CD4-positive, alpha-beta T cell treated with Interleukin-1 beta for 1 hour (primary cell): ENCODE data around the gene TMEM86A.

Experiments used
- DNase-seq, 2 donors: peaks; one replicate each; pipeline ENCODE4 v3.0.0-alpha.2; 2020 to 2022

The TMEM86A gene

DNA sequence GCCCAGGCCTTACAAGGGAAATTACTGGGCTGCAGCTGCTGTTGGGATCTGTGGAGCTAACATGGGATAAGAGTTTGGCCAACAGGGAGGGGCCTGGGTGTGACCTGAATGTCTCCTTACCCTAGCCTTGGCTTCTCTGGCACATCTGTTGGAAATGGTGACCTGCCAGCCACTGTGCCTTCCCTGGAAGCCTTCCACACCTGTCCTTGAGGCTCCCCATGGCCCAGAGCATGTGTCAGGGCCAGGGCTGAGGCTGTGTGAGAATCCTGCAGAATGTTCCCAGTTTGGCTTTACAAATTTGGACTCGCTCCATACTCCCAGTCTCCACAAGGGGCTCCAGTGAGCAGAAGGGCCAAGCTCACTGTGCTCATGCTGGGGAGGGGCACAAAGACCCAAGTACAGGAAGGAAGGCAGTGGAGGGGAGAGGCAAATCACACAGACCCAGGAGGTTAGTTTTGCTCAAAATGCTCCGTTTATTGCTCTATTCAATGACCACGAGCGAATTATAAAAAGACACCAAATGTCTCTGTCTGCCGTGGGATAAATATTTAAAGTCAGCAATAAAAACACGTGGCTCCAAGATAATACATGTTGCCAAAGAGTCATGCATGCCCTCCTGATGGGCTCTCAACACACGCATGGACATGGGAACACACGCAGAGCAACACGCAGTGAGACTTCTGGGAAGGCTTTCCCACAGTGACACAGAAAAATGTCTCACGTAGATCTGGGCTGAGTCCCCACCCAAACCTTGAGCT lies 29.1 kb downstream of the TMEM86A start:
- DNase-seq: peak; percentile 43 to 59

DNA sequence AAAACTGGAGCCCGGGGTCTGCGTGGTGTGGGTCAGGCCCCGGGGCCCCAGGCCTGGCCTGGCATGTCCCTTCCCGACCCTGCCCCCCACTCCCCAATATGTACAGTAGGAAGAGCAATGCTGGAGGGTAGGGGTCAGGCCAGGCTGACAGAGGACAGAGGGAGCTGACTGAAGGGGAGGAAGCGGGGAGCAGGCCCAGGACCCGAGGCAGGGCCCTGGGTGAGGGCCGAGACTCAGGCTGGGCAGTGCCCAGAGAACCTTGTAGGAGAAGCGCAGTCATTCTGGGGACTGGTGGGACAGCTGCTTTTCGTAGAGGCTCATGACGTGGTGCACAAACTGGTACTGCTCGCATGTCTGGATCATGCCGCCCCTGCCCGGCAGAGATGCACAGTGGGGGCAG lies 30.1 kb downstream of the TMEM86A start:
- DNase-seq: no peak

DNA sequence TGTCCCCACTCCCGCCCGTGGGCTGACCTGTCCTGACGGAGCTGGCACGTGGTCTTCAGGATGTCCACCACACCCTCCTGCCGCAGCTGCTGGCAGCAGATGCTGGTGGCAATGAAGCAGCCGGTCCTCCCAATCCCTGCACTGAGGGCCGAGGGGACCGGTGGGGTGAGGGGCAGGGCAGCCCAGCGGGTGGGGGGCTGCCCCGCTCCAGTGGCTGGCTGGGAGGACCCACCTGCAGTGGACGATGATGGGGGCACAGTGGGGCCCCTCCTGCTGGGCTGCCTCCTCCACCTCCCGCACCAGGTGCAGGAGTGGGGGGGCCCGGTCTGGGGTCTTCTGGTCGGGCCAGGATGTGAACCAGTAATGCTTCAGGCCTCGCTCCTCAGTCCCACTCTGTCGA lies 30.8 kb downstream of the TMEM86A start:
- no peak for DNase-seq

DNA sequence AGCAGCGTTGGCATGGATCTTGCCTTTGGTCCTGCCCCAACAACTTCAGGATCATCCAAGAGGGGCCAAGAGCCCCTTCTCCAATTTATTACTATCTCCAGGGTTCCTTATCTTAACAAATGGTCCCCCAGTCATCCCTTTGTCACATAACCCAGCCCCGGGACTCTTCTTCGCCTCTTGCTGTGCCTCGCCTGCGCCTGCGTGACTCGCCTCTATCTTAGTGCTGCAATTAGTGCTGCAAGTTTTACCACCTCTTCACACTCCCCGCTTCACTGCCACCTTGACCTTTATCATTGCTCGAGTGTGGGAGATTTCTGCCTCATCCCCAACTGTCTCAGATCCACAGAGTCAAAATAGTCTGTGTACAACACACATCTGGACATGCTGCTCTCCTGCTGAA lies 31.4 kb downstream of the TMEM86A start:
- DNase-seq: no peak

DNA sequence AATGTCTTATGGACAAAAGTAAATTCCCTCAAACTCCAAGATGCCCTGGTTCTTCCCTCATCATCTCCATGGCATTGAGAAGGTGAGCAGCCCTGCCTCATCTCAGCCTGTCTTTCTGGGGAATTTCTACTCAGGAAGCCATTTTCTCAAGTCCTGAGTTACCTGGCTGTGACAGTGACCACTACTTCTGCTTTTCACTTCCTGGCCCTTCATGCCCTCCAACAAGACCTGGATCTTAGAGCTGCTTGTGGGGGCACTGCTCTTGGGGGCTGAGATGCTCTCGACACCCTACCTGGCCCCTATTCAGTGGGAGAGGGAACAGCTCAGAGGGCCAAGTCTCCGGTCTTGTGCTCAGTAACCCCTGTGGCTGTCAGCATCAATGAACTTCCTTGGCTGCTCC lies 32.9 kb downstream of the TMEM86A start:
- DNase-seq: no peak

DNA sequence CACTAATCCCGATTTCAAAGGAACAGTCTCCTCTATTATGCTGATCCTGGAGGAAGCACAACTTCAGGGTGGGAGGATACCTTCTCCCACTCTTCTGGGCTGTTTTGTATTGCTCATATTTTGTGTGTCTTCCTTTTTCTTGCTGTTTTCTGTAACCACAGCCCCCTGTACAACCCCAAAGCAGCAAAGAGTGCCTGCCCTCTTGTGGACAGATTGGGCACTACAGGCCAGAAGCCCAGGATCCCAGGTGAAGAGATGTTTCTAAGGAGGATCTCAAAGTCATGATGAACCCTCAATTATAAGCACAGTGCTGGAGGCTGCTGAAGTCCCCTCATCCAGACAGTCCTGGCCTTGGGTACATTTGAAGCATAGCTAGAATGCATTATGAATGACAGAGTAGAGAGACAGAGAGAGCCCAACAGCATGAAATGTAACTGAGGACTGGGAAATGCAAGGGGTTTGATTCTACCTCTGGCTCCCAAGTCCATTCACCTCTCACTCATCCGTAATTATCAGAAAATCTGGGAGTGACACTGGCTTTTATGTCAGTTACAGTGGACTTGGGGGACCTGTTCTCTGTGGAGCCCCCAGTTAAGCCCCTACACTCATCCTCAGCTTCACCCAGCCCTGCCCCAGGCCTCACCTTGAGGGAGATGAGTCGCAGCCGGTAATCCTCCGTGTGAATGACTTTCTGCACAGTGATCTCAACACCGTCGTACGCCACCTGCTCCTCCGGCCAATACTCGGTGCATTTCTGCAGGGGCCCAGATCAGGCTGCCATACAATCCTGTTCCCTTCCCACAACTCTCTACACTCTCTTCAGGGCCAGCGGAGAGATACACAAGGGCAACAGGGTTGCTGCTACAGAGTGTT lies 33.6 kb downstream of the TMEM86A start:
- DNase-seq: peak; percentile 52 to 72

DNA sequence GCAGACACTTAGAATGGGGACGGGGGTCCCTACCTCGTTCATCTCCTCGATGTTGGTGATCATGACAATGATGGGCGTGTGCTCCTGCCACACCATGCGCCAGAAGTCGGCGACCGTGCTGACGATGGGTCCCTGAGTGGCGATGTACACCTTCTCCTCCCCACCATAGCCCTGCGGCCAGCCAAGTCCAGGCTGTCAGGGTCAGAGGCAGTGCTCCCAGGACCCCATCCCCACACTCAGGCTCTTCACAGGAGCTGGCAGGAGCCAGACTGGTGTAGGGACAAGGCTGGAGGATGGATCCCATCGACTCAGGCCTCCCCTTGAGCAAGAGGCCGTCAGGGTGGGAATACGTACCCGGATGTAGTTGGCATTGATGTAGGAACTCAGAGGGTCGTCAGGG lies 34.6 kb downstream of the TMEM86A start:
- DNase-seq: no peak

DNA sequence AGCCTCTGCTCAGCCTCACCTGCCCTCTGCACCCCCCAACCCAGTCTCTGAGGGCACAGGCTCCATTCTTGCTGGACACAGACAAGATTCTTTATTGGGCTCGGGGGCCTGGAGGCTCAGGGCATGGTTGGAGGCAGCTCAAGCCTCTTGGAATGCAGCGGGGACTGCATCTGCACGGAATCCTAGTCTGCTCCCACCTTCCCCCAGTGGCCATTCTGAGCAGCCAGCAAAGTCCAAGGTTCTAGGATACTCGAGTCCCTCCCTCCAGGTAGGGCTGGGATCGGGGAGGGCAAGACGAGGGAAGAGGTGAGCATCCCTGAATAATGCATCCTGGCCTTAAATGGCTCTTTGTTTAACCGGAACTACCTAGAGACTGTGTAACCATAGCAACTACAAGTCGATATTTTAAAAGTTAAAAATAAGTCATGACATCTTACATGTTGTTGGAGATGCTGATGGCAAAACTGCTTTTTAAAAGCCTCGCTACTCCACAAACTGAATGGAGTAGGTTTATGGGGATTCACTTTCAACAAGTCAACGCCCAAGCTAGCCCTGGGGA lies 38.1 kb downstream of the TMEM86A start:
- DNase-seq: no peak

DNA sequence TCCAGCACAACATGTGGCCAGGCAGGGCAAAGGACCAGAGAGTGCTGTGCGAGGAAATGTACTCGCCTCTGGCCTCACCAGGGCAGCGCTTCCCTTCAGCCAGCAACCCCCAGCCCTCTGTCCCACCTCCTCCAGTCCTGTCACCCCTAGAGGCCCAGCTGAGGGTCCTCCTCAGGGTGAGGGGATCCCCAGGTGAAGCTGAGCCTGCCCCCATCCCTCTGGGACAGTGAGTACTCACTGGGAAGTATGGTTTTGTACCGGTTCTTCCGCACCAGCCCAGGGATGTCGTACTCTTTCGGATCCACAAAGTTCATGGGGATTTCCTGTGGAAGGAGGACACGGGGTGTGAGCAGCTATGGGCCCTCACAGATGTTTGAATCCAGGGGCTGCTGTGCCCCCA lies 39.1 kb downstream of the TMEM86A start:
- DNase-seq: no peak

DNA sequence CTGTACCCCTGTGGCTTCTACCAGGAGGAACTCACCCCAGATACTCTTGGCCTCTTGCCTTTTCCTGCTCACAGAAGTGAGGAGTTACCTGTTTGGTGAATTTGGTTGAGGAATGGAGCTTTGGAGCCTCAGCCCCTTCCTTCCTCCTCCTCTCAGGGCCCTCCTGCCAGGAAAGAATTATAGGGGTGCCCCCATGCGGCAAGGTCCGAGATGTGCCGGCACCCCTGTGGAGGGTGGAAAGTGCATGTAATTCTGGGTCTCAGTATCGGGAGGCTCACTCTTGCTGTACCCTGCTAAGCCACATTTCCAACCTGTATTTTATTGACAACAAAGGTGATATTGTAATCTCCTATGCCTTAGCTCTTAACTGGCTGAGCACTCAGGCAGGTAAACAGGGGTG lies 41.1 kb downstream of the TMEM86A start:
- DNase-seq: no peak

DNA sequence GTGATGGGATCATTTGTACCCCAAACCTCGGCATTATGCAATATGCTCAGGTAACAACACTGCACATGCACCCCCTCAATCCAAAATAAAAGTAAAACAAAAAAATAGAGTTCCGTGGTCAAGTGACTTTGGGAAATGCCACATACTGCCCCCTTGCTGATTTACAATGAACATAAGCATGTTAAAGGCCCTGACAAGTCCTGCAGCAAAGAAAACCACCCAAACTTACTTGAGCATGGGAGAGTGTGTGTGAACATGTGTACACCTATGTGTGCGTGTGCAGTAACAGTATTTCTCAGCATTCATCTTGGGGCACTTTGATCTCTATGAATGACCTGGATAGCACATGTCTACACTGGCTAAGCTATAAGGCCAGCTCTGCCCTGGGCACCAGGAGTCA lies 43.2 kb downstream of the TMEM86A start:
- DNase-seq: no peak

DNA sequence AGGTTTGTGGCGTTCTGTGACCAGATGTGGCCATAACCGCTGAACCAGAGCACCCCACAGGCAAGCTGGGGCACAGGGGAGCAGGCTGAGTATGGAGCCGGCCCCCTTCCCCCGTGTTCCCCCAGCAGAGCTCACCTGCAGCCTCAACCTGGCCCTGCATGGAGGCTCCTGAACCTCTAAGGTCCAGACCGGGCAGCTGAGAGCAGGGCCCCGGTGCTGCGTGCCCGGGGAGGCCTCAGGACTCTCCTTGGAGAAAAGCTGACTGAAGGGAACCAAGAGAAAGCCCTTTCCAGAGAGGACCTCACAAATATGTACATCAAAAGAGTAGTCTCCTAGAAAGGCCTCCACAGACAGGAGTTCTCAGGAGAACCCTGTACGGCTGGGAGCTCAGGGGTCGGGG lies 44.8 kb downstream of the TMEM86A start:
- DNase-seq: no peak

DNA sequence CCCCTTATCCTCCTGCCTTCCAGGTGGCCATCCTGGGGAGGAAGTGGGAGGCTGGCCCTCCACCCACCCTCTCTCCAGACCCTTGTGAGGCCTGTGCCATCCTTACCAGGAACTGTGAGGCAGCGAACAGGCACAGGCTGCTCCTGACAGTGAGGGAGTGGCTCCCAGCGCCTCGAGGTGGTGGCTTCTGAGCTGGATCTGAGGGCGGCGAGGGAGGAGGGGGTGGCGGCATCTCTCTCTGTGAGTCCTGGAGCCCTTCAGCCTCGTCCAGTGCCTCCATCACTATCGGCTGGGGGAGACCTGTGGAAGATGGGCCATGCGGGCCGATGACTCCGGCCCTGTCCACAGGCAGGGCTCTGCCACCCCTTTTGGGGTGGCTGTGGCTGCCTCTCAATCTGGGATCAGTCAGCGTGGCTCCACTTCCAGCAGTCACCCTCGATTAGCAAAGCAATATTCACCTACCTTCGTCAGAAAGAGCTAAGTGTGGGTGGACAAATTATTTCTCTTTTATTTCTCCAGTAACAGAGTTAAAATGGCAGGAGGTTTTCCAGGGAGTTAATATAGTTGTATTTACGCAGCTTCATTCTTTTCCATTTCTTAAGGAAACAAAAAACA lies 45.4 kb downstream of the TMEM86A start:
- DNase-seq: no peak

DNA sequence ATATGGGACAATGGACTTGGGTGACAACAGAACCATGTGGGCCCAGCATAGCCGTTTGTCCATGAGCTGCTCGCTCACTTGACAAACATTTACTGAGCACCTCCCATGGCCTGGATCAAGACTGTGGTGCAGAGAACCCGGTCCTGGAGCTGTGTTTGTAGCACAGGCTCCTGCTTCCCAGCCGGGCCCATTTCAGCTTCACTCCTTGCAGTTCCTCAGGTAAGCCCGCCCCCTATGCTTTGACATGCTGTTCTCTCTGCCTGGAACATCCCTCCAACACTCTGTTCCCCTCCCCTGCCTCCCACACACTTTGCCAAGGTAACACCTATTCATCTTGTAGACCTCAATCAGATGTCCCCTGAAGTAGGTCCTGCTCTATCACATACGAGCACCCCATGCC lies 46.7 kb downstream of the TMEM86A start:
- no peak for DNase-seq

DNA sequence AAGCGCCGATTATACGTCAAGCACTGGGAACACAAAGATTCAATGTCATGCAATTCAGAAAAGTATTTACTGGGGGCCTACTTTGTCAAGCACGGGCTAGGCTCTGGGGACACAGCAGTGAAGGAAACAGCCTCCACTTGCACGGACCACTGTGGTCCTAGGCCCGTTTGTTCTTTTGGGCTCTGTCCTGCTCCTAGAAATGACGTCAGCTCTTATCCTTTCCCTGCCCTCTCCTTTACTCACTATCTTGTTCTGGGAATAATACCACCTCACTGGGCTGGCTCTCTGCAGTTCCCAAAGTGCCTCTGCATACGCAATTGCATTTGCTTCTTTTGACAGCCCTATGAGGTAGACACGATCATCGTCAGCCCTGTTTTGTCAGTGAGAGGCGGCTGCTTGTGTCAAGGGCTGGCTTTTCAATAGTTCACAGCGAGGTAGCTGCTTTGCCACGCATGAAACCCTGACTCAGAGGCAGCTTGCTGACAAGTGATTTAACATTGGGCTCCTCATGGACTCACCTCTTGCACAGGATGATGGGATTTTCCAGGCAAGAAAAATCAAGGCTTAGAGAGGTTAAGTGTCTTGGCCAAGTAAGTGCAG lies 50.3 kb downstream of the TMEM86A start:
- DNase-seq: no peak

DNA sequence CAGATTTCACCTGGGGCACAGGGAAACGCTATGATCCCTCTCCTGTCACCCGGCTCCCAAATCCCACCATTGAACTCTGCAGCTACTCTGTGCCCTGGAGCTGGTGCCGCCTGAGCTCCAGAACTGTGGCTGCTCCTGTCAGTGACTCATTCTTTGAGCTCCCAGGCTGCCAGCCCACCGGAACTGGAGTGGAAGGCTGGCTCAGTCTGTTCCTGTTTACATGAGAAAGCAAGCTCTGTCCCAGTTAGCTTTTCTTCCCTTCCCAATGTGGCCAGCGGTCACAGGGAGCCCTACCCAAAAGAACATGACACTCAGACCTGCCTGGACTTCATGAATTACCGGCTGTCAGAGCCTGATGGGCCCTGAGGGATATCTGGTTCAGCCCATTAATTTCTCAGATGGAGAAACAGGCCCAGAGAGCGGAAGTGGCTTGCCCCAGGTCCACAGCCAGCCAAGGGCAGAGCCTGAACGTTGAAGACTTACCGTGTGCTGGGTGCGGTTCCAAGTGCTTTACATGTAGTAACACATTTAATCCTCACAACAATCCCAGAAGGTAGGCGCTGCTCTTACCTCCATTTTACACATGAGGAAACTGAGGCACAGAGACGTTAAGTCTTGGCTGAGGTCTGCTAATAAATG lies 51.2 kb downstream of the TMEM86A start:
- DNase-seq: no peak

DNA sequence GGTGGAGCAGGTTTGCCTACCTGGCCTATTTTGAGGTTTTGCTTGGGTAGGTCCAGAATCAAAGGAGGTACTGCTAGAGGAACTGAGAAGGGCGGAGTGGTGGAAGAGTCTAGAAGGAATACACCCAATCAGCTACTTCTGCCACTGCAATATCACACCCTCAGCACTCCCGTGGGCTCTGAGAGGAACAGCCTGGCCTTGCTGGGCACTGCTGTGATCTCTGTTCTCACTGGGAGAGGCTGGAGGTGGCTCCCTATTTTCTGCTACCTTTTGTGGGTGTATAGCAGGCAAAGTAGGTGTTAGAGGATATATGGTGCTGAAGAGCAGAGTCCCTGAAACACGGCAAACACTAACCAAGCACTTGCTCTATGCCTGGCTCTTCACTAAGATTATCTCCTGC lies 52.4 kb downstream of the TMEM86A start:
- no peak for DNase-seq

DNA sequence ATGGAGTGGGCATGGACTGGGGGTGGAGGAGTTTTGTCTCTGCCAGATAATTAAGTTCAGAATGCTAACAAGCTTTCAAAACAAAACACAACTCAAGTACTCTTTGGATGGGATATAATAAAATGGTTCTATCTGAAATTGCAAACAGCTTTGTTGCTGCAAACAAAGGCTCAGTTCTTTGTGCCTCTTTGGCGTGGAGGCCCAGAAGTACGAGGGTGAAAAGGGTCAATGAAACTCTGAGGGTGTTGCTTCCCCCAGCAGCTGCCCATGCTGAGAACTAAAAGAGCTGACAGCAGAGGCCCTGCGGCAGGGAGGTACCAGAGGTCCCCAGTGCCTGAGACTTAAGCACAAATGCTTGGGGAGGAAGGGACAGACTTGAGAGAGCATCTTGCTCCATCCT lies 53.9 kb downstream of the TMEM86A start:
- no peak for DNase-seq

DNA sequence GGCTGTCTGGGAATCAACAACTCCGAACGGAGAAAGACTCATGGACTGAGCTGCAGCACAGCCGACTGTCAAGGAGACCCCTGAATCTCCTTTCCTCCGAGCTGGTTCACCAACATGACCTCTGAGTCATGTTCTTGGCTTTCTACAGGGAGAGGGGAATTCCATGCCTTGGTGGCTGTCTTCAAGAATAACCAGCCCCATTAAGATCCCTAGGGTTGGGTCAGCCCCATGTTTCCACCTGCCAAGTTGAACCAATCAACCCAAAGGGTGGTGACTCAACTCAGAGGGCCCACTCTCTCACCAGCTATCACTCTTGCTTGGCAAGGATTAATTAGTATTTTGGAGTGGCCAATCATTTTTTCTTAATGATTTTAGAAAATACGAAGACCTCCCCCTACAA lies 55.7 kb downstream of the TMEM86A start:
- DNase-seq: no peak
